NCI-H226 (cell line): ENCODE results near the gene SNX8.

Experiments used
- DNase-seq: peaks from one replicate; pipeline ENCODE4 v3.0.0-alpha.2; 2015

Gene SNX8

DNA sequence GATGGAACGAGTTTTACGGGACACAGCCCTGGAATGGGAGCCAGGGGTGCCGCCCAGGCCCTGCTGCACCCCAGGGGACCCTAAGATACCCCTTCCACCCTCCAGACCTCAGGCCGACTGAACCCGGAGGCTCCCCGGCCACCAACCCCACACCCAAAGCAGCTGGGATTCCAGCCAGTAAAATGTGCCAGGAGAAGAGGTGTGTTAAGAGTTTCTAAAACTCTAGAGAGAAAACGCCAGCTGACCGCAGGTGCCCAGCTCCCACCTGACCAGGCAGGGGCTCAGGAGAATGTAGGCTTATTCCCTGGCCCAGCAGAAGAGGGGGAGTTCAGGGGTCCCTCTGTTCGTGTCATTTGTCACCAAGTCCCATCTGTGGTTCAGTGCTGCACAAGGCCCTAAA, 54.8 kb downstream of the SNX8 start:
- DNase-seq, result no peak

DNA sequence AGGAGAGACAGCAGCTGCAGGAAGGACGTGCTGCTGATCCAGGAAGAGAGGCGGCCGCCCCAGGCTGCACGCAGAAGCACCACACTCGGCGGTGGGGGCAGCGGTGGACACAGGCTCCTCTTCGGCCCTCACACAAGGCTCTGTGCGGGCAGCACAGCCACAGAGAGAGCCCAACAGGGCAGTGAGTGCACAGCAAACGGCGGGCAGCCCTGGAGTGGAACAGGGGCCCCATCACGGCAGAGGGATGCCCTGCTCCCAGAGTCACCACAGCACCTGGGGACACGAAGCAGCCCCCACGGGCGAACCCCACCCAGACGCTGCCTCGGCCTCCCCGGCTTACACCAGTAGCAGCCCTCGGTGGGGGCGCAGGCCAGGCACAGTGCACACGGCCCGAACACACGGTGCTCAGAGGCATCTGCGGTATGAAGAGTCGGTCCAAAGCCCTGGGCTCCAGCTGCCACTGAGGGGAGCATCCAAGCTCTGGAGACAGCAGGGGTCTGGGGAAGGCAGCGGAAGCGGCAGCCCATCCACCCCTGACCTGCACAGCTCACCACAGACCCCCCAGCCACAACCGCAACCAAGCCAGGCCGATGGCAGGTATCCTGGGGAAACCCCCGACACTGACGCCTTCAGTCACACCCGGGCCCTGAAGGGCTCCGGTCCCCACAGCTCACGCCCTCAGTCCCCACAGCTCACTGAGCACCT, 55.4 kb downstream of the SNX8 start:
- no peak for DNase-seq

DNA sequence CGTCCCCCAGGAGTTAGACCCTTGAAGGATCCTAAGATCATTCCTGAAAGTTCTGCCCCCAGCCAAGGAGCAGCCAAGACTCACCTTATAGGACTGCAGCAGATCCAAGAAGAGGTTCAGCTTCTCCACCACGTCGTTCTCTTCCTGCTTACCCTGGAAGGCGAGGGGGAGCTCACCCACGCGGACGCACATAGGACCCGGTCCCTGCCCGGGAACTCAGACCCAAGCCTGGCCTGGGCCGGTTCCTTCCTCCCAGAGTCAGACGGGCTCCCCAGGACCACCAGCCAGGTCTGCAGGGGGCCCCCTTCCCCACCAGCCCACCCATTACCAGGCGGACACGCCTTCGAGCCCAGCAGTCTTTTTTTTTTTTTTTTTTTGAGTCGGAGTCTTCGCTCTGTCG, 56.6 kb downstream of the SNX8 start:
- DNase-seq, result no peak

DNA sequence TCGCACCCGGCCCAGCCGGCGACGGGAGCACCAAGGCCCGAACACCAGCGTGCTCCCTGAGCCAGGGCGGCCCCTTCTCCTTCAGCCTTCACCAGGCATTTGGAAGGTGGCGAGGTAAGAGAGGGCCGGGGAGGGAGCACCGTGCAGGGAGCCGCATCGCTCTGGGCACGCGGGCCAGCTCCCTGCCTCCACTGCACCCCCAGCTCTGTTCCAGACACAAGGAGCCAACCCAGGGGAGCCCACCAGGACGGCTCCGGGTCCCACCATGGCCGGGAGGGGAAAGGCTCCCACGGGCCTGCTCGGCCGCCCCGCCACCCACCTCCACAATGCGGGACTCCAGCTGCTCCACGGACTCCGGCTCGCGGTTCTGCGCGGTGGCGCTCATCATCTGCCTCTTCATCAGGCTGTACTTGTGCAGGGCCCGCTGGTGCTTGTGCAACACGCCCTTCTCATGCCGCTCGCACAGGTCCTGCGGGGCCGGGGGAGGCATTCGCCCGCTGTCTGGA, 57.1 kb downstream of the SNX8 start:
- no peak for DNase-seq

DNA sequence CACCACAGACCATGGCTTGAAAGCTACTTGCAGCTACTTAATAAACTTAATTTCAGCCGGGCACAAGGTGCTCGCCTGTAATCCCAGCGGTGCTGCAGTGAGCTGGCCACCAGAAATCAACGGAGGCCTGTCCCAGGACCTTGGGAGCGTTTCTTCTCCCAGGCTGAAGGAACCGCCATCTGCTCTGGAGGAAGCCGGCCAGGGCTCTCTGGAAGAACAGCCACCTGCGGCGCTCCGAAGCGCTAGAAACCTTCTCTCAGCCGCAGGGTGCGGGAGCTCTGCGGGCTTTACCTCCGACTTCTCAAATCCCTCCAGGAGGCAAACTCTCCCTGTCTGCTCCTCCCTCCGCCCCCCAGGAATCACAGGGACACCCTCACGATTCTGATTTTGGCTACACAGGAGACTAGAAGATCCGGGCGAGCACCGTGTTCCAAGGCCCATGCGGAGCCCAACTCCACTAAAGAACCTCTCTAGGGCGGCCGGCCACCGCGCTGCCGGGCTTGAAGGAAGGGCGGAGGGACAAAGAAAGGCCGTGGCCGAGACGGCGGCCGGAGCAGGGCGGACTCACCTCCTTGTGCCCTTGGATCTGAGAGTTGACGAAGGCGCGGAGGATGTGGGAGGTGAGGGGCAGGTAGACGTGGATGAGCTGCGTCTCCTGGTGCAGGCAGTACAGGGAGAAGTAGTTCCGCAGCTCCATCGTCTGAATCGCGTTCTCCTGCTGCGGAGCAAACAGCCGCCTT, 57.8 kb downstream of the SNX8 start:
- no peak for DNase-seq

DNA sequence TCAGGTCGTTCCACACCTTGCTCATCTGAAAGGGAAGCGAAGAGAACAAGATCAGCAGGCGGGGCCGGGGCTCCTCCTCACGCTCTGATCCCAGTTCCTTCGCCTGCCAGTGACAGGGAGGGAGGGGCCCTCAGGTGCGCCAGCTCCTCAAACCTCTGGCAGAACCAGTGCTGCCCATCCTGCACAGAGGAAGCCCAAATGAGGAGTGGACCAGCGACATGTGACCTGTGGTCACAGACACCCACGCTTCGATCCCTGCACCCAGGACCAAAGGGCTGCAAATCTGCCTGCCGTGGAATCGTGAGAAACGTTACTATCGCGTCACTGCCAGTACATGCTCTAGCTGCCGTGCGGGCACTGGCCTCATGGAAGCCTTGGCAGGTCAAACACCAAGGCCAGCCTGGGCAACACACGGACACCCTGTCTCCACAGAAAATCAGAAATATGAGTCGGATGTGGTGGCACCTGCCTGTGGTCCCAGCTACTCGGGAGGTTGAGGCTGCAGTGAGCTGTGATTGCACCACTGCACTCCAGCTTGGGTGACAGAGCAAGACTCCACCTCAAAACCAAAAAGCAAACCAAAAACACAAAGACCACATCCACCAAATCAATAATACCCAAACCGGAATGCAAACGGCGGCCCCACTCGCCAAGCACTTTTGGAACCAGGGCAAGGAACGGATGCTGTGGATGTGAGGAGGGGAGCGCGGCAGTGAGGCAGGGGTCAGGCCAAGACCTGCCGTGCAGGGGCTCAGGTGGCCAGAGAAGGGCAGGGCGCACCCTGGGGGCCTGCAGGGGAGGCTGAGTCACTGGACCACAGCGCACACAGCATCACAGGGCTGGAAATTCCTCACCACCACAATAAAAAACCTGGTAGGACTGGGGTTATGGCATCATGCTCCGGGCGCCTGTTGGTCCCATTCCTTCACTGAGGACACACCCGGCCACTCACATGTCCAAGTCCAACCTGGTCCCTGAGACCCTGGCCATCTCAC, 58.8 kb downstream of the SNX8 start:
- DNase-seq, result no peak

DNA sequence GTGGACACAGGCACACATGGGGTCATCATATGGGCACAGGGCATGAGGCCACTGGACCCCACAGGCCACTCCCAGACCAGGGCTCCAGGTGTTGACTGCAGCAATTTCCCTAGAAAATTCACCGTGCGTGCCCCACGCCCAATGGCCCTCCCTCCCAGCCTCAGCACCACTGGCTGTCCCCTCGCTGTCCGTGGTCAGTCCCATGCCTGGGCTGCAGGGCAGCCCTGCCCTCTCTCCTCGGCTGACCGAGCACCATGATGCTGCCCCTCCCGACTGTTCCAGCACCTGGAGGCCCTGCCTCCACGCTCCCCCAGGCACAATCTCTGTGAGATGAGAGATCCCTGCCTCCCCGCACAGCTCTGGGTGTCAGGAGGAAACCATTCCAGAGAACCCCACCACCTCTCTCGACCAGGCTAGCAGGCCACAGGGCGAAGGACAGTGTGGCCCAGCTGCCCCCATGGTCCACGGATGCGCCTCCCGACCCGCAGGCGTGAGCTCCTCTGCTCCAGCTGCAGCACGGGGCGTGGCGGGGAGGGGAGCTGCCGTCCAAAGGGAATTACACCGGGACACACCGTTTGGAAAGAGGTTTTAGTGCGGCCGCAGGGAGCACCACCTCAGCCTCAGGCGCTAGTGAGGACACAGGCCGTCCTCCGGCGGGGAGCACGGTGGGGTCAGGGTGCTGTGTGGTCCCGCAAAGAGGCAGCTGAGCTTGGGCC, 59.7 kb downstream of the SNX8 start:
- DNase-seq, result no peak

DNA sequence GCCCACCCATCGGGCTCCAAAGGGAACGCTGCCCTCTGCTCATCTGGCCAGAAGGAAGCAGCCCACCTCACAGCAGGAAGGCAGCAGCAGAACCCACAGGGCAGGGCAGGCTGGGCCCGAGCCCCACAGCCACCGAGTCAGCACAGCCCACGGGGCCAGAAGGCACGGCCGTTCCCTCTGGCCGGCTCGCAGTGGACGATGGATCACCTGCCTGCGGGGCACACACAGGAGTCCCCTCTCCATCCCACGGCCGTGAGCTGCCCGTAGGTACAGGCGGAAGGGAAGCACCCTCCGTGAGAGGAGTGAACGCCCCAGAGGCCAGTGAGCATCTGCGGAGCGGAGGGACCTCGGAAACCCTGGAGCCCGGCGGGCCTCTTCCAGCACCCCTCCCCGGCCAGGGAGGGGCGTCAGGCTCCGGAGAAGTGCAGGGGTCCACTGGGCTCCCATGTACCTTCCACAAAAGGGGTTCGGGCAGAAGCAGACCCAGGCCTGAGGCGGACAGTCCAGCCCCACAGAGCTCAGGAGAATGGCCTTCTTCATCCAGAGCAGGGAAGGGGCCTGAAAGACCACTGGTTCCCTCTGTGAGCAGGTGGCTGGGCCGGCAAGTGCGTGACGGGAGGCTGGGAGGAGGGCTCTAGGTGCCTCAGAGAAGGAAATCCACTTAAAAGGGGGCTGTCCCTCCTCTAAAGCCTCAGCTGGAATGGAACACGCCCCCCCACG, 60.6 kb downstream of the SNX8 start:
- DNase-seq, result no peak

DNA sequence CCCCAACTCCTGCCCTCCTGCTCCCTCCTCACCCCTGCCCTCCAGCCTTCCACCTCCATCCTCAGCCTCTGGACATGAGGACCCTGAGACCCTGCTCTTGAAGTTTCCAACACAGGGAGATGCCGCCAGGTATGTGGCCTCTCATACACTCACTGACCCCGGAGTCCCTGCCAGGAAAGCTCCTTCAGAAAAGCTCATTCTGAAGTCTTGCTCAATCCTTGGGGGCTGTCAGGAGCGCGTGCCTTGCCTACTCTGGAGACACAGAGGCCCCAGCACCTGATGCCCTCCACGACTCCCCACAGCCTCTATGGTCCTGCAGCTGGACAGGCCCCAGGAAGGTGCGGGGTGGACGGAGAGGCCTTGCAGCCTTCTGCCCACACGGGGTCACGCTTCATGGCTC, 61.2 kb downstream of the SNX8 start:
- no peak for DNase-seq

DNA sequence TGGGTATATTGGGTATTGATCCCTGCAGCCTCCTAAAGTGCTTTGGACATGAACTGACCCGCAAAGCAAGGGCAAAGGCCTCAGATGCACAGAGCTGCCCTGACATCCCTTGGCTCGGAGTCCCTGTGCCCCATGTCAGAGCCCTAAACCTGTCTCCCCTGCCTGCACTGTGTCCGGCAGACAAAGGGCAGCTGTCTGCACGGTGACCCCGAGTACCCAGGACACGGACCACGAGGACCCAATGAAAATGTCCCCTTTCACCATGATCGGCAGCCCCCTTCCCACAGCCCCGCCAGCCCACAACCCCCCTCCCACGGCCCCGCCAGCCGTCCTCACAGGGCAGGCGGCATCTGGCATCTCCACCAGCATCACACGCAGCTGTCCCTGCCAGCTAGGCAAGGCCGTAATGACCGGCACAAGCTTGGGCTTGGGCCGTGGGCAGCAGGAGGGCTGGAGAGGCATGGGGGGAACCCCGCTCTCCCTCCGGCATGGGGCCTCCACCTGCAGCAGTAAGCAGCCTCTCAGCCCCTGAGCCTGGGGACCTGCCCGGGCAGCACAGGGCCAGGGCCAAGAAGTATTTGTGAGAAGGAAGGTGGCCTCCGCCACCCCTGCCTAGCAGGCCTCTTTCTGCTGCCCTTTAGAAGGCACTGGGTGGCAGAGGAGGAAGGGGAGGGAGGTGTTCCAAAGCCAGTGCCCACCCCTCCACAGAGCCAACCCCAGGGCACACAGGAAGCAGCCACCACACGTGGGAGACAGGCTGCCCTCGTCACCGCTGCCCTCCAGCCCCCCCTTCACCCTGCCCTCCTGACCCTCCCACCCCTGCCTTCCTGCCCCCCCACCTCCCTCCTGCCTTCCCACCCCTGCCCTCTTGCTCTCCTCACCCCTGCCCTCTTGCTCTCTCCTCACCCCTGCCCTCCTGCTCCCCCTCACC, 62.1 kb downstream of the SNX8 start:
- no peak for DNase-seq

DNA sequence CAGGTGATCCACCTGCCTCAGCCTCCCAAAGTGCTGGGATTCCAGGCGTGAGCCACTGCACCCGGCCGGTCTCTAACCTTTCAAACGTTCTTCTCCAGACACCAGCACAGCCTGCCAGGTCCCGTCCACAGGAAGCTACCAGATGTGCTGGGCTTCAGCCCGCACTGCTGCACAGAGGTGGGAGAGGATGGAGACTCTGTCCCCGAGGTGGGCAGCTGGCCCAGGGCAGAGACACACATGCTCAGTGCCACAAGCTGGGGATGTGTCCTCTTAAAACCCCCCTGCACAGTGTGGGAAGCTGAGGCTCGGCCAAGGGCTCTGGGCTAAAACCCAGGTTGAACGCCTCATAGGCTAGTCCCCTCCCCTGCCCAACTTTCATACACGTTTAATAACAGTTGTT, 62.9 kb downstream of the SNX8 start:
- DNase-seq, result no peak

DNA sequence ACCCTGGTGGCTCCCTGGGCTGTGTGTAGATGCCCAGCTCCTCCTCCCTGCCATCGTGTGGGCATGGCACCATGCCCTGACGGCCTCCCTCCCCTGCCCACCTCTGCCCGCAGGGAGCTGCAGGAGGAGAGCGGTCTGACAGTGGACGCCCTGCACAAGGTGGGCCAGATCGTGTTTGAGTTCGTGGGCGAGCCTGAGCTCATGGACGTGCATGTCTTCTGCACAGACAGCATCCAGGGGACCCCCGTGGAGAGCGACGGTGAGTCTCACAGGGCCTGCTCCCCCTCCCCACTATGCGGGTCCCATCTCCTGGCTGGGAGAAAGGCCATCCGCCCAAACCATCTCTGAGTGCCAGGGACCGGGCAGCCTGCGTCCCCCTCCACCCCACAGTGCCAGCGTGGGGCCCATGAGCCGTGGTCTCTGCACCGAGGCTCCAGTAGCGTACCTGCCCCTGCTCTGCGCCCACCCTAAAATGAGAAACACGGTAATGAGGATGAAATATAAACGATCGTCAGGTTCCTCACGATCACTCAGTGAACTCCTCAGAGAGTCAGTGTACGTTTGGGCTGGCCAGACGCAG, 64.4 kb downstream of the SNX8 start:
- DNase-seq, result no peak

DNA sequence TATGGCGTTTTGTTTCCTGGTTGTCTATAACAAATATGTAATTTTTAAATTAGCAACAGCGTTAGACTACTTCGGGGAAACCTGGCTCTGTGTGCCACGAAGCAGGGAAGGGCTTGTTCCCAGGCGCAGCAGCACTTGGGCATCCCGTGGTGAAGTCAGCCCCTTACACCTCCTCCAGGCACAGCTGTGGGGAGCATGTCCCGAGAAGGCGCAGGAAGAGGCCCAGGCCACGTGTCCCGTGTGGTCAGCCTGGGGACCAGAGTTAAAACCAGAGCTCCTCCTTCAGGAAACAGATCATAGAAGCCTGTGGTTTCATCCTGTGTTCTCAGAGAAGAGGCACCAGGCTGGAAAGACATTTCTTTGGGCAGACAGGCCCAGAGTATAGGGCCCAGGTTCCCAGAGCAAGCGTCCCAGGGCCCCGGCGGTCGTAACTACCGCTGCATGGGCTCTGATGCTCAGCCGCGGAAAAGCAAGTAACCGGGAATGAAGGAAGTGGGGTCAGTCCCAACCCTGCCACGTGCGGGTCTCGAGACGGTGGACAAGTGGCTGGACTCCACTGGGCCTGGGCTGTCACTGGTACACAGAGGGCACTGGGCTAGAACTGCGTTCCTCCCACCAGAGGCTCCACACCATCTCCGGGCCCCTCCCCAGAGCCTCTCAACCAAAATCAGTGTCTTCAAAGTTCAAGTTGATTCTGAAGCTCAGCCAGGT, 65.1 kb downstream of the SNX8 start:
- DNase-seq, result peak; percentile 95

DNA sequence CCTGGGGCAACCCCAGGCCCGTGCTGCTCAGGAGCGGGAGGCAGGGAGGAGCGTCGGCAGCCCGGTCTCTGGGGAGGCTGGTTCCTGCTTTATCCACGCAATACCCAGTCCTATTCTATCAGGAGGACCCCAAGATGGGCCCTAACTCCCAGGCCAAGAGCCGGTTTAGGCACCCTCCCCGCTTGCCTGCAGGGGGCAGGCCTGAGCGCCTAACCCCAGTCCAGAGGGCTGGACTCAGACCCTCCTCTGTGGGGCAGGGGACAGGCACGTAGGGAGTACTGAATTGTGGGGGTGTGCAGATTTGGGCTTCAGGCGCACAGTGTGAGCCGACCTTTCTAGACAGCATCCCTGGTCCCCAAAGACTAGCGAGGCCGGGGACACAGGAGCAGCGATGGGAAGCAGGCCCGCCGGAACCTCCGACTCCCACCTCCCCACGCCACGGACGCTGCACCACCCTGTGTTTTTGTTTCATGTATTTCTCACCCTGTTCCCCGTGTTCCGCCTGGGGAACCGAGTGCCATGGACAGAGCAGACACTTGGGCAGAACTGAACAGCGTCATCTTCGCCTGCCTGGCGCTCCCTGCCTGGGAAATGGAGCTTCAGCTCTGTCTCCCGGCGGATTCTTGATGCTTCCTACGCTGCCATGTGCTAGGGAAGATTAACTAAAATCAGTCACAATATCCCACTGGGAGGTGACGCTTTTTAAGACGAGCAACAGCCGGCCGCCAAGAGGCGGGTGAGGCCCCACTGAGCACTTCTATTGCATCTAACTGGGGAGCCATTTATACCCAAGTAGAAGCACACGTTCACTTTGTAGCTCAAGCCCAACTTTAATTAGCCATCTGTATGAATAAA, 66.9 kb downstream of the SNX8 start:
- DNase-seq, result no peak

DNA sequence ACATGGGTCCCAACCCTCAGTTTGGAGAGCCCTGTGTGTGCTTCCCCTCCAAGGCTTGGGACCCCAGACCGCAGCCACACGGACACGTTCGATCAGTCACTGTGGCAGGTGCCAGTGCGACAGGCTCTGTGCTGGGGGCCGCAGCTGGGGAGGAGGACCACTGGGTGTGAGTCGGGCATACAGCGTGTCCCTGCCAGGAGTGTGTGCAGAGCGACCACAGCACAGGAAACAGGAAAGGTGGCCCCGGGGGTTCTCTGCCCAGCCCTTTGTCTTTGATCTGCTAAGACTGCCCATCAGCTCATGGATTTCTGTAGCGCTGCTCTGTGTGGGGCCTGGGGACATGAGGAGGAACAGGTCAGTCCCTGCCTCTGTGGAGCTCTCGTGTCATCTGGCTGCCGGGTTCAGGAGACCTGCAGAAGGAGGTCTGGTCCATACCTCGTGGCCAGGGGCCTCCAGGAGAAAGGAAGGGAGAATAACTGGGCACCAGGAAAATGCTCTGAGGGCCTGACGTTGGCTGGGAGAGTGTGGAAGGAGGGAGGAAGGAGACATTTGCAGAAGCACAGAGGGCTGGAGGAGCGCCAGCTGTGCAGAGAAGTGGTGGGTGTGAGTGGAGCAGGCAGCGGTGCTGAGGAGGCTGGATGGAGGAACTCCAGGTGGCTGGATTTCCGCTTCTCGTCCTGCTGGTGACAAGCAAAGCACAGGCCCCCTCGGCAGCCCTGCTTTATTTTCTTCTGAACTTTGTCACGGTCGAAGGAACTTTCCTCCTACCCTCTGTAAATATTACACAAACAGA, 68.2 kb downstream of the SNX8 start:
- DNase-seq, result no peak

DNA sequence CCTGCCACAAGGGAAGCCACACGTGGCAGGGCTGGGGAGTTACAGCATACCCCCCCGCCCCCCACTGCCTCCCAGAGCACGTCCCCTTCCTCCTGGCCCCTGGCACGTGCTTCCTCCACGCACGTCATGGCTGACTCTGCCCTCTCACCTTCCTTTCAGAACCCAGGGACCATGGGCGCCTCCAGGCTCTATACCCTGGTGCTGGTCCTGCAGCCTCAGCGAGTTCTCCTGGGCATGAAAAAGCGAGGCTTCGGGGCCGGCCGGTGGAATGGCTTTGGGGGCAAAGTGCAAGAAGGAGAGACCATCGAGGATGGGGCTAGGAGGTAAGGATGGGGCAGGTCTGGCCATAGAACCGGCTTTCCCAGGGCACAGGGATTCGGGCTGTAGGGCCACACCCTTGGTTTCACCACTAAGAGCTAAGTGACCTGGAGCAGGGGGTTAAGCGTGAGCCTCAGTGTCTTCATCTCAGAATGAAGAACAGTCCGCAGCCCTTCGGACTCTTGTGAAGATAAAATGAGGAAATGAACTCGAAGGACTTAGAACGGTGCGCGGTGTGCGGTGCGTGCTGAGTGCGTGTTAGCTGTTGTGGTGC, 69.7 kb downstream of the SNX8 start:
- DNase-seq, result no peak

DNA sequence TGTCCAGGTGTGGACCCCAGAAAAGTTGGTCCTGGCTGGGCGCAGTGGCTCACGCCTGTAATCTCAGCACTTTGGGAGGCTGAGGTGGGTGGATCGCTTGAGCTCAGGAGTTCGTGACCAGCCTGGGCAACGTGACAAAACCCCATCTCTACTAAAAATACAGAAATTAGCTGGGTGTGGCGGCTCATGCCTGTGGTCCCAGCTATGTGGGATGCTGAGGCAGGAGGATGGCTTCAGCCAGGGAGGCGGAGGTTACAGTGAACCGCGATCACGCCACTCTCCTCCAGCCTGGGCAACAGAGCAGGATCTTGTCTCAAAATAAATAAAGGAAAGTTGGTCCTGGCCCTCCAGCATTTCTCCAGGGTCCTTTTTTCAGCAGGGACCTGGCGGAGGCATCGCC, 70.8 kb downstream of the SNX8 start:
- no peak for DNase-seq
